Esophagus muscularis mucosa (tissue), 4 donors: ENCODE results near the gene IL18R1. TPM values are rescaled to one million over a fixed set of nuclear protein-coding genes. Genes with fewer than 3 reads are reported as not detected.

Experiments
- DNase-seq: peaks from one replicate; pipeline ENCODE4 v3.0.0-alpha.2; 2017; ENCODE audit errors: extremely low spot score
- H3K27ac ChIP-seq, 4 donors: fragments of 200-600 bp; sonication (generic); replicated peaks in 1 of 4; 1 replicate in 3 of 4; 2 replicates in 1 of 4; pipeline ENCODE4 v1.5.1; 2016 to 2019; ENCODE audit warnings: mild to moderate bottlenecking in 1 of 4
- H3K27me3 ChIP-seq, 4 donors: fragments of 200-600 bp; sonication (generic); one replicate each; pipeline versions ENCODE4 v1.5.1 to v1.6.0; 2016 to 2019
- H3K36me3 ChIP-seq, 4 donors: fragments of 200-600 bp; sonication (generic); one replicate each; pipeline ENCODE4 v1.5.1; 2016 to 2019
- H3K4me1 ChIP-seq, 4 donors: fragments of 200-600 bp; sonication (generic); one replicate each; pipeline ENCODE4 v1.5.1; 2016 to 2019
- H3K4me3 ChIP-seq, 4 donors: fragments of 200-600 bp; sonication (generic); 1 replicate in 2 of 4; 2 replicates in 2 of 4; pipeline ENCODE4 v1.5.1; 2016 to 2019; ENCODE audit warnings: mild to moderate bottlenecking in 4 of 4, moderate library complexity in 1 of 4
- H3K9me3 ChIP-seq, 4 donors: fragments of 200-600 bp; sonication (generic); 1 replicate in 3 of 4; 2 replicates in 1 of 4; pipeline ENCODE4 v1.5.1; 2016 to 2019
- CTCF ChIP-seq, 3 experiments: fragments of 200-600 bp in 2 of 3; fragments of 450-650 bp in 1 of 3; sonication (generic) in 2 of 3; IDR thresholded peaks; one replicate each; pipeline ENCODE4 v1.5.1; 2017 to 2019; ENCODE audit warnings: antibody characterized with exemption in 3 of 3, mild to moderate bottlenecking in 2 of 3, moderate library complexity in 1 of 3
- EP300 ChIP-seq: sonication (generic); formaldehyde crosslinking; IDR thresholded peaks from one replicate; pipeline ENCODE4 v1.6.1; 2017; ENCODE audit warnings: antibody characterized with exemption
- POLR2A ChIP-seq: fragments of 450-650 bp; IDR thresholded peaks from one replicate; pipeline ENCODE4 v1.6.1; 2017; ENCODE audit warnings: antibody characterized with exemption, moderate library complexity, mild to moderate bottlenecking, low read depth
- POLR2AphosphoS5 ChIP-seq, 2 donors: sonication (generic); formaldehyde crosslinking; IDR thresholded peaks; one replicate each; pipeline ENCODE4 v1.6.1; 2017; ENCODE audit warnings: antibody characterized with exemption in 2 of 2
- WGBS: methylation state at CpG from one replicate; pipeline ENCODE4 v1.1.5; 2018; 5-methylcytosine and 5-hydroxymethylcytosine counted together
- intact Hi-C: fragments of 100-400 bp; cut with DNase I; formaldehyde crosslinking; loops from one replicate; pipeline ENCODE4 v1.15.1; 2023
- total RNA-seq, 4 donors: library from RNA; depleted of rRNA; stranded (reverse); fragments of >200 nt; gene quantifications; one replicate each; pipeline versions ENCODE4 v1.1.0 to v1.2.1, GENCODE V29; 2016

IL18R1 gene
- total RNA-seq, 4 donors from 2014 or later, result 2.8 to 11.8 (median 5.2) TPM

DNA sequence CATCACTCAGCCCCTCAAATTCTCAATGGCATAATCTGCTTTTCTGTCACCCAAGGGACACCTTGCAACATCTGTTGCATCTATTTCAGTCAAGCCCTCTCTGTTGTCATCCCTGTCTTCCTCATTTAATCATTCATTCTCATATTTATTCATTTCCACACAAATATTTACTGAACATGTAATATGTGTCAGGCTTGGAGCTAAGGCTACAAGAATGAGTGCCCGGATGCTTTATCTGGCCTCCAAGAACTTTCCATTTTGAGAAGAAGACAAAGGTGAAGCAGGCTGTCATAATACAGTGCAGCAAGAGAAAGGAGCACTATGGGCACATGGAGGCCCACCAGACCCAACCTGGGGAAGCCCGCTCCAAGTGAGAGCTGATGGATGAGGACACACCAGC, 83.0 kb downstream of the IL18R1 start:
- Histone ChIP-seq H3K4me1 (no peaks in the 10 kb centered on the region), H3K36me3 (no peaks in the 10 kb centered on the region), H3K27me3 (peaks cover 0 to 15% (median 0%) of the 10 kb centered on the region in 4 donors), H3K4me3 (no peak overlapping the region), H3K27ac (no peak overlapping the region), H3K9me3 (no peaks in the 10 kb centered on the region)
- DNase-seq, result peak; percentile 21
- intact Hi-C loops, result no loop called here
- WGBS, result 86% methylated on average over 2 of the region's 2 CpGs
- TF ChIP-seq POLR2A (no peak), CTCF (IDR thresholded peaks at IDR 0.05) (no peak), EP300 (no peak), POLR2AphosphoS5 (IDR thresholded peaks at IDR 0.05) (no peak)

GRCh38 chr2:102439065-102439695, 83.6 kb downstream of the IL18R1 start:
- peak; percentile 45 for DNase-seq
- 56% methylated on average over 6 of the region's 6 CpGs for WGBS
- no peak overlapping the region for H3K27ac ChIP-seq
- peaks cover 0 to 14% (median 0%) of the 10 kb centered on the region in 4 donors for H3K27me3 ChIP-seq
- no peaks in the 10 kb centered on the region for H3K9me3 ChIP-seq
- no peaks in the 10 kb centered on the region for H3K4me1 ChIP-seq
- H3K36me3 ChIP-seq, result no peaks in the 10 kb centered on the region
- no peak for TF ChIP-seq POLR2A
- no peak for TF ChIP-seq POLR2AphosphoS5 (IDR thresholded peaks at IDR 0.05)
- no peak for TF ChIP-seq CTCF (IDR thresholded peaks at IDR 0.05)
- intact Hi-C loops, result no loop called here
- no peak overlapping the region for H3K4me3 ChIP-seq

- 32% methylated on average over 13 of the region's 13 CpGs for WGBS
- peaks cover 0 to 14% (median 0%) of the 10 kb centered on the region in 4 donors for H3K27me3 ChIP-seq
- DNase-seq, result peak; percentile 84
- H3K4me3 ChIP-seq, result no peak overlapping the region
- intact Hi-C loops, result no loop called here
- H3K4me1 ChIP-seq, result no peaks in the 10 kb centered on the region
- no peak overlapping the region for H3K27ac ChIP-seq
- TF ChIP-seq EP300, result no peak
- TF ChIP-seq POLR2A, result no peak
- peak; percentile 32 to 51 (median 51) for TF ChIP-seq CTCF (IDR thresholded peaks at IDR 0.05)
- no peak for TF ChIP-seq POLR2AphosphoS5 (IDR thresholded peaks at IDR 0.05)
- H3K36me3 ChIP-seq, result no peaks in the 10 kb centered on the region
- no peaks in the 10 kb centered on the region for H3K9me3 ChIP-seq
Measured at GRCh38 chr2:102442967-102443828, 87.6 kb downstream of the IL18R1 start.

DNA sequence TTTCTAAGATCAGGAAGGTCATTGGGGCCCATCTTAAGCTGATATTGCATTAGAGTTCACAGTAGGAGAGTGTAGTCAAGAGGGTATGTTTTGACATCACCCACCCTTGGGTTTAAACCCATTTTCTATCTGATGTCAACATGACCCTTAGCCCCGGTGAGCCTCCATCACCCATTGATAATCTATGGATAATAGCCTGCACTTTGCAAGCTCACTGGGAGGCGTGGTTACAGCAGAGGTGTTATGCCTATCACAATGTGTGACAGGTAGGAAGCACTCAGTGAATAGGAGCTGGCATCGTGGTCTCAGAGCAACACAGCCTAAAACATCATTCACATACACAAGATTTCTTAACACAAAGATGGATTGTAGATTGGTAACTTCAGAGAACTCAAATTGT, 88.6 kb downstream of the IL18R1 start:
- Histone ChIP-seq H3K4me1 (no peaks in the 10 kb centered on the region), H3K4me3 (no peak overlapping the region), H3K27me3 (peaks cover 0 to 6% (median 0%) of the 10 kb centered on the region in 4 donors), H3K27ac (no peak overlapping the region), H3K36me3 (no peaks in the 10 kb centered on the region), H3K9me3 (no peaks in the 10 kb centered on the region)
- no peak for DNase-seq
- WGBS, result 79% methylated on average over 3 of the region's 3 CpGs
- TF ChIP-seq CTCF (IDR thresholded peaks at IDR 0.05) (no peak), POLR2A (no peak), EP300 (no peak), POLR2AphosphoS5 (IDR thresholded peaks at IDR 0.05) (no peak)
- intact Hi-C loops, result no loop called here
